Prostate gland (tissue), 2 donors: ENCODE measurements around the gene DNAJC16. TPM values are rescaled to one million over a fixed set of nuclear protein-coding genes. Genes with fewer than 3 reads are reported as not detected.
A peak's percentile ranks its signal among the peaks of the same experiment; 100 is the strongest.

Source experiments
- DNase-seq: peaks from one replicate; pipeline ENCODE4 v3.0.0-alpha.2; 2019; ENCODE audit warnings: low spot score
- H3K27ac ChIP-seq, 2 donors: fragments of 200-600 bp; sonication (generic); 2 replicates each; pipeline ENCODE4 v1.5.1; 2017 to 2019
- H3K27me3 ChIP-seq: fragments of 200-600 bp; sonication (generic); replicated peaks from 2 replicates; pipeline ENCODE4 v1.5.1; 2019; ENCODE audit not compliant: insufficient read depth
- H3K36me3 ChIP-seq, 2 donors: fragments of 200-600 bp; sonication (generic); 1 replicate in 1 of 2; 2 replicates in 1 of 2; pipeline versions ENCODE4 v1.5.1 to v1.8.1; 2017 to 2019
- H3K4me1 ChIP-seq: fragments of 200-600 bp; sonication (generic); replicated peaks from 2 replicates; pipeline ENCODE4 v1.5.1; 2019
- H3K4me3 ChIP-seq, 2 donors: fragments of 200-600 bp; sonication (generic); 2 replicates each; pipeline ENCODE4 v1.5.1; 2017 to 2019
- H3K9me3 ChIP-seq: fragments of 200-600 bp; sonication (generic); 2 replicates; pipeline ENCODE4 v1.5.1; 2017
- POLR2A ChIP-seq: fragments of 450-650 bp; IDR thresholded peaks from one replicate; pipeline ENCODE4 v1.6.1; 2016; ENCODE audit warnings: antibody characterized with exemption, mild to moderate bottlenecking
- POLR2AphosphoS5 ChIP-seq: sonication (generic); formaldehyde crosslinking; IDR thresholded peaks from one replicate; pipeline ENCODE4 v1.6.1; 2017; ENCODE audit warnings: antibody characterized with exemption
- whole genome bisulfite sequencing: methylation state at CpG from one replicate; pipeline ENCODE4 v1.1.5; 2018; 5-methylcytosine and 5-hydroxymethylcytosine counted together
- intact Hi-C: fragments of 100-400 bp; cut with DNase I; formaldehyde crosslinking; loops from one replicate; pipeline ENCODE4 v1.14.2; 2022
- total RNA-seq, 2 donors: library from RNA; depleted of rRNA; stranded (reverse); fragments of >200 nt; gene quantifications; one replicate each; pipeline ENCODE4 v1.1.0, GENCODE V29; 2016
- TF ChIP-seq, protein P1 (sequence below), 4 experiments: fragments of 200-600 bp in 2 of 4; fragments of 450-650 bp in 2 of 4; sonication (generic) in 2 of 4; IDR thresholded peaks; 1 replicate in 3 of 4; 2 replicates in 1 of 4; pipeline ENCODE4 v1.5.1; 2016 to 2019; ENCODE audit warnings: antibody characterized with exemption in 4 of 4, mild to moderate bottlenecking in 2 of 4, moderate library complexity in 2 of 4

The DNAJC16 gene
- total RNA-seq, 2 donors from 2014 or later = 21.5 to 27.2 TPM

DNA sequence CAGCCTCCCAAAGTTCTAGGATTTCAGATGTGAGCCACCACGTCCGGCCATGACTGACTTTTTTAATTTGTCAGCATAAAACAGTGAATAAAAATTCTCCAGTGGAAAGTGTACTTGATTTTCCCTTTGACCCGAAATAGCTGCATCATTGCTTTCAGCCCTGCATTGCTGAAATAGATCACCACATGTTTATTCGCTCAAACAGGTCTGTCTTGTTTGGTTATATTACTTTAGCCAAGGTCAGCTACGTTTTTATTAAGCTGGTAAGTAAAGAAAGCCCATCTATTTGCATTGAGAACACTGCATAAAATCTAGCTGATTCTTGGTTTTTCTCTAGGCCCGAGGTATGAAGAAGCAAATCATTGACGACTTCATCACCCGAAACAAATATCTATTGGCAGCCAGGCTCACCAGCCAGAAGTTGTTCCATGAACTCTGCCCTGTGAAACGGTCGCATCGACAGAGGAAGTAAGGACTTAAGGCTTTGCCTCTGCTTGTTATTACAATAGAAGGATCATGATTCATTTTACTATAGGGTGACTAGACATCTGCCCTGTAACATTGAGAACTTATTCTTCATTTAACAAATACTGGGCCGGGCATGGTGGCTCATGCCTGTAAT is 32.7 kb downstream of the DNAJC16 start:
- Histone ChIP-seq H3K27ac (peak overlapping the region; percentile 84 to 86), H3K4me1 (peaks cover 4% of the 10 kb centered on the region), H3K9me3 (no peaks in the 10 kb centered on the region), H3K27me3 (no peaks in the 10 kb centered on the region), H3K36me3 (peaks cover 3 to 4% of the 10 kb centered on the region in 2 donors), H3K4me3 (no peak overlapping the region)
- WGBS = 46% methylated on average over 12 of the region's 12 CpGs
- DNase-seq = peak; percentile 56
- peak; percentile 87 for TF ChIP-seq POLR2AphosphoS5
- TF ChIP-seq, protein P1, sequence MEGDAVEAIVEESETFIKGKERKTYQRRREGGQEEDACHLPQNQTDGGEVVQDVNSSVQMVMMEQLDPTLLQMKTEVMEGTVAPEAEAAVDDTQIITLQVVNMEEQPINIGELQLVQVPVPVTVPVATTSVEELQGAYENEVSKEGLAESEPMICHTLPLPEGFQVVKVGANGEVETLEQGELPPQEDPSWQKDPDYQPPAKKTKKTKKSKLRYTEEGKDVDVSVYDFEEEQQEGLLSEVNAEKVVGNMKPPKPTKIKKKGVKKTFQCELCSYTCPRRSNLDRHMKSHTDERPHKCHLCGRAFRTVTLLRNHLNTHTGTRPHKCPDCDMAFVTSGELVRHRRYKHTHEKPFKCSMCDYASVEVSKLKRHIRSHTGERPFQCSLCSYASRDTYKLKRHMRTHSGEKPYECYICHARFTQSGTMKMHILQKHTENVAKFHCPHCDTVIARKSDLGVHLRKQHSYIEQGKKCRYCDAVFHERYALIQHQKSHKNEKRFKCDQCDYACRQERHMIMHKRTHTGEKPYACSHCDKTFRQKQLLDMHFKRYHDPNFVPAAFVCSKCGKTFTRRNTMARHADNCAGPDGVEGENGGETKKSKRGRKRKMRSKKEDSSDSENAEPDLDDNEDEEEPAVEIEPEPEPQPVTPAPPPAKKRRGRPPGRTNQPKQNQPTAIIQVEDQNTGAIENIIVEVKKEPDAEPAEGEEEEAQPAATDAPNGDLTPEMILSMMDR (IDR thresholded peaks at IDR 0.05) = no peak
- intact Hi-C loops = no loop called here

DNA sequence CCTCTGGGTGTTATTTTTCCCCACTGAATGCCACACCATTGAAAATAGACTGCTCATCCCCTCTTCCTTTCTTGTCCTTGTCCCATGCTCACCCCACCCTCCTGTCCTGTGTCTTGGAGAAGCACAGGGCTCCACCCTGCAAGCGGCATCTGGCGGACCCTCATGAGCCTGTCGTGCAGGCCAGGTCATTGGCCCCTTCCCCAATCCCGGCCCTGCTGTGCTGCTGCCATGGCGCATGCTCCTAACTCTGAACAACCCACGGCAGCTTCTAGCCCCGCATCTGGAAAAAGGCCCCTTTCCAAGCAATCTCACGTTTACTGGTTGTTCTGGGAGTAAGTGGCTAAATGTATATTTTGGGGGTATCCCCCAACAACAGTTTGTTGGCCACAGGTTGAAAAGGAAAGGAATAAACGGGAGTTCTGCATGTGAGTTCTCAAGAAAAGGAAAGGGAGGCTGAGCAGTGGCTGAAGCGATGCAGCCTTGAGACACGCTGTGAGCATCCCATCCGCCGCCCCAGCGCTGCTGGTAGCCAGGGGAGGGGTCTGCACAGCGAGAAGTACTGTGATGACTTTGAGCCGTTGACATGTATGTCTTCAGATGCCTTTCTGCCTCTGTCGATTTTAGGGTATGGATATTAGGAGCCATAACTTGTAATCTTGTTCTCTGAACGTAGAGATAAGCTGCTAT is 41.9 kb downstream of the DNAJC16 start:
- H3K36me3 ChIP-seq = peaks cover 11 to 24% of the 10 kb centered on the region in 2 donors
- intact Hi-C loops = no loop called here

DNA sequence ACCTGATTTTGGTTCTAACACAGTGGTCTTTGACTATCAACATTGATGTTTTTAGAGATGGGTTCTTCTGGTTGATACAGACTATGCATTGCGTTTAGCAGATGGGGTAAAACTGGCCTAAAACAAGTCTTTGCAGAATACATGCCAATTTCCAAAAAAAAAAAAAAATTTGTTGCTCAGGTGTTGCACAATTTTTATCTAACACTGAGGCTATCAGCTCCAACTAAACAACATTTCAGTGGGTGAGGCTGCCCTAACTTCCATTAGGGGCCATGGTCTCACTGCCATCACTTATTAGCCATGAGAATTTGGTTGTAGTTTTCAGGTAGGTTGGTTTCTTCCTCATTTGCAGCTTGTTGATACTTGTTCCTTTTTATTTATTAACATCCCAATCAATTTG is 44.2 kb downstream of the DNAJC16 start:
- H3K9me3 ChIP-seq = no peaks in the 10 kb centered on the region
- H3K27ac ChIP-seq = no peak overlapping the region
- TF ChIP-seq POLR2AphosphoS5 (no peak), POLR2A (no peak)
- TF ChIP-seq, protein P1 (IDR thresholded peaks at IDR 0.05) = no peak
- no peak for DNase-seq
- H3K4me1 ChIP-seq = no peaks in the 10 kb centered on the region
- intact Hi-C loops = no loop called here
- no peaks in the 10 kb centered on the region for H3K27me3 ChIP-seq
- H3K4me3 ChIP-seq = no peak overlapping the region
- H3K36me3 ChIP-seq = peaks cover 8 to 14% of the 10 kb centered on the region in 2 donors
- 85% methylated on average over 1 of the region's 1 CpG for WGBS

More for the DNA sequence above, 41.9 kb downstream of the DNAJC16 start:
- Histone ChIP-seq H3K4me1 (no peaks in the 10 kb centered on the region), H3K9me3 (no peaks in the 10 kb centered on the region), H3K4me3 (no peak overlapping the region), H3K27ac (no peak overlapping the region), H3K27me3 (no peaks in the 10 kb centered on the region)
- TF ChIP-seq POLR2AphosphoS5 (no peak), POLR2A (no peak)
- TF ChIP-seq, protein P1 (IDR thresholded peaks at IDR 0.05) = no peak
- no peak for DNase-seq
- WGBS = 88% methylated on average over 18 of the region's 18 CpGs

DNA sequence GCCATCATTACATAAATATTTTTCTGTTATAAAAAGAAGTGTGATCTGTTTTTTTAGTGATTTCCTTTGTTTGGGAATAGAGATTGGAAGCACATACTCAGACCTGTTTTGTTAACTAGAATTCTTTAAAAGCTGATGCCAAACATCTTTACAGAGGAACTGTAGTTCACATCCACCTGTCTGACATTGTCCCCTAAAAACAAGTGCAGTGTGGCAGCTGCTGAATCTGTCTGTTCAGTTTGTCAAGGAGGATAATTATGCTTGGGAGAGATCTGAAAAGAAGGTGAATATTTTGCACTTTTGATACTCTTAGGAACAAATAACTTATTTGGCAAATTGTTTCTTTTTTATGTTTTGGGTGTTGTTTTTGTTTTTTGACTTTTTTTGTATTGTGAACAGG is 44.6 kb downstream of the DNAJC16 start:
- no peak overlapping the region for H3K27ac ChIP-seq
- DNase-seq = no peak
- H3K4me3 ChIP-seq = no peak overlapping the region
- H3K36me3 ChIP-seq = peaks cover 5 to 10% of the 10 kb centered on the region in 2 donors
- no peak for TF ChIP-seq POLR2A
- no peaks in the 10 kb centered on the region for H3K4me1 ChIP-seq
- no peaks in the 10 kb centered on the region for H3K9me3 ChIP-seq
- intact Hi-C loops = no loop called here
- H3K27me3 ChIP-seq = no peaks in the 10 kb centered on the region

DNA sequence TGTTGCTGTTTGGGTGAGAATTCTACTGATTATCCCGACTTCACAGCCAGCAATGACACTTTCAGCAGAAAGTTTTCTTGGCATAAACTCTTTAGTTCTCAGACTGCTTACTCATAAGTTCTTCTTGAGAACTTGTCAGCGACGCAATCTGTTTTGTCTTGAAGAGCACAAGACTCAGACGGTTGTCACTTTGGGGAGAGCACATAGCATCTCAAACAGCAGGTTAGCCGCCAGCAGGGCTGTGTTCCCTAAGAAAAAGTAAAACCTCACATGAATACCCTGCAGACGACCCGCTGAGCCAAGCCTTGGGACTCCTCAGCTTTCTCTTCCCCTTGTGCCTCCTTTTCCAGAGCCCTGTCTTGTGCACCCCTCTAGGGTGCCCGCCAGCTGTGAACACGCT is 46.8 kb downstream of the DNAJC16 start:
- no peak for TF ChIP-seq POLR2A
- no peak for TF ChIP-seq POLR2AphosphoS5
- no peak overlapping the region for H3K4me3 ChIP-seq
- no peaks in the 10 kb centered on the region for H3K9me3 ChIP-seq
- peaks cover 0 to 5% of the 10 kb centered on the region in 2 donors for H3K36me3 ChIP-seq
- DNase-seq = no peak
- no peaks in the 10 kb centered on the region for H3K27me3 ChIP-seq
- no peaks in the 10 kb centered on the region for H3K4me1 ChIP-seq
- intact Hi-C loops = no loop called here
- 85% methylated on average over 9 of the region's 9 CpGs for WGBS
- H3K27ac ChIP-seq = no peak overlapping the region

DNA sequence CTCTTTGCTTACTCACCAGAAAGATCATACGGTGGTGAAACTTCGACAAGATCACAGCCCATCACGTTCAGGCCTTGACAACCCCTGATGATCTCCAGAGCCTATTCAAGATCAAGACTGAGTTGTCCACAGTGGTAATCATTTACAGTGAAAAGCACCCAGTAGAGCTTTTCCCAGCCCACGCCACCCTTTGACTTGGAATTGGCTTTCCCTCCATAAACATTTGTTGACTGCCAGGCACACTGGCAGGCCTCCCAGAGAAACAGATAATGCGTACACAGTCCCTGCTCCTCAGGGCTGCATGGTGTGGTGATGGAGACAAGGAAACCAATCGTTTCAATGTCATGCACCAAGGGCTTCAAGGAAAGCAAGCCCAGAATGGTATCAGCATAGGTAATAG is 48.1 kb downstream of the DNAJC16 start:
- TF ChIP-seq POLR2A (no peak), POLR2AphosphoS5 (no peak)
- TF ChIP-seq, protein P1 (IDR thresholded peaks at IDR 0.05) = no peak
- no peak overlapping the region for H3K4me3 ChIP-seq
- intact Hi-C loops = no loop called here
- no peaks in the 10 kb centered on the region for H3K4me1 ChIP-seq
- 71% methylated on average over 6 of the region's 6 CpGs for WGBS
- H3K36me3 ChIP-seq = peaks cover 0 to 3% of the 10 kb centered on the region in 2 donors
- H3K27me3 ChIP-seq = no peaks in the 10 kb centered on the region
- no peaks in the 10 kb centered on the region for H3K9me3 ChIP-seq
- no peak for DNase-seq
- H3K27ac ChIP-seq = no peak overlapping the region
